ENCODE measurements around the gene BEST1. TPM values are rescaled to one million over a fixed set of nuclear protein-coding genes. Genes with fewer than 3 reads are reported as not detected.
A peak's percentile ranks its signal among the peaks of the same experiment; 100 is the strongest.

Gene BEST1
- total RNA-seq, 1 donor from 2014 or later, result not detected

DNA sequence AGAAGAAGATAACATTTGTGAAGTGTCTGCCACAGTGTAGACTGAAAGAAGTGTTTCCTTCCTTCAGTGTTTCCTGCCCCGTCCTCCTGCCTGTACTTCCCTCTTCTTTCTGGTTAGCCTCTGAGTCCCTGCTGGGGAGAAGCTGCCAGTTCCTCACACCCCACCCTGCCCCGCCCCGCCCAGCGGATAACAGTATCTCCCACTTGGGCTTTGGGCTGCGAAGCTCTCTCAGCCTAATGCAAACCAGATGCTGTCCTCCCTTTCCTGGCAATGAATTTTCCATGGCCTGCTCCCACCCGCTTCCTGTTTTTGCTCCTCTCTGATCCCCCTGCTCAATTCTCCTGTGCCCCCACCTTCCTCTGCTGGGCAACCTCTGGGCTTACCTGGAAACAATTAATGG lies 27.6 kb upstream of the BEST1 start:
- peaks cover 16% of the 10 kb centered on the region for H3K4me1 ChIP-seq
- DNase-seq (ENCODE audit: low spot score), result no peak
- peak overlapping the region; percentile 11 for H3K27ac Mint-ChIP-seq
- no peaks in the 10 kb centered on the region for H3K9me3 Mint-ChIP-seq
- H2AFZ ChIP-seq (replicated peaks), result no peak overlapping the region
- H3F3A ChIP-seq (ENCODE audit: low read depth), result peaks cover 22% of the 10 kb centered on the region
- no peak overlapping the region for H3K4me2 ChIP-seq
- H3K4me3 Mint-ChIP-seq, result peak overlapping the region; percentile 64
- H3K27me3 ChIP-seq, result peaks cover 22% of the 10 kb centered on the region
- H3K4me1 Mint-ChIP-seq, result peaks cover 44% of the 10 kb centered on the region
- no peaks in the 10 kb centered on the region for H3K36me3 ChIP-seq
- no peaks in the 10 kb centered on the region for H3K36me3 Mint-ChIP-seq
- H3K9me3 ChIP-seq (ENCODE audit: low read depth), result no peaks in the 10 kb centered on the region
- H3K27me3 Mint-ChIP-seq (ENCODE audit: insufficient read depth, low read depth), result peaks cover 27% of the 10 kb centered on the region
- TF ChIP-seq, protein P1, sequence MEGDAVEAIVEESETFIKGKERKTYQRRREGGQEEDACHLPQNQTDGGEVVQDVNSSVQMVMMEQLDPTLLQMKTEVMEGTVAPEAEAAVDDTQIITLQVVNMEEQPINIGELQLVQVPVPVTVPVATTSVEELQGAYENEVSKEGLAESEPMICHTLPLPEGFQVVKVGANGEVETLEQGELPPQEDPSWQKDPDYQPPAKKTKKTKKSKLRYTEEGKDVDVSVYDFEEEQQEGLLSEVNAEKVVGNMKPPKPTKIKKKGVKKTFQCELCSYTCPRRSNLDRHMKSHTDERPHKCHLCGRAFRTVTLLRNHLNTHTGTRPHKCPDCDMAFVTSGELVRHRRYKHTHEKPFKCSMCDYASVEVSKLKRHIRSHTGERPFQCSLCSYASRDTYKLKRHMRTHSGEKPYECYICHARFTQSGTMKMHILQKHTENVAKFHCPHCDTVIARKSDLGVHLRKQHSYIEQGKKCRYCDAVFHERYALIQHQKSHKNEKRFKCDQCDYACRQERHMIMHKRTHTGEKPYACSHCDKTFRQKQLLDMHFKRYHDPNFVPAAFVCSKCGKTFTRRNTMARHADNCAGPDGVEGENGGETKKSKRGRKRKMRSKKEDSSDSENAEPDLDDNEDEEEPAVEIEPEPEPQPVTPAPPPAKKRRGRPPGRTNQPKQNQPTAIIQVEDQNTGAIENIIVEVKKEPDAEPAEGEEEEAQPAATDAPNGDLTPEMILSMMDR (IDR thresholded peaks at IDR 0.05), result no peak
- TF ChIP-seq EZH2 (IDR thresholded peaks at IDR 0.05) (no peak), EZH2phosphoT487 (IDR thresholded peaks at IDR 0.05) (no peak)
- H3K4me3 ChIP-seq, result no peak overlapping the region
- no peaks in the 10 kb centered on the region for H4K20me1 ChIP-seq (ENCODE audit: low read depth)
- no peak overlapping the region for H3K9ac ChIP-seq
- no peak overlapping the region for H3K27ac ChIP-seq
- no peaks in the 10 kb centered on the region for H3K79me2 ChIP-seq (ENCODE audit: low read depth)

- peaks cover 37% of the 10 kb centered on the region for H3K4me1 Mint-ChIP-seq
- DNase-seq (ENCODE audit: low spot score), result peak; percentile 74
- H3K27ac Mint-ChIP-seq, result peak overlapping the region; percentile 85
- peaks cover 22% of the 10 kb centered on the region for H3F3A ChIP-seq (ENCODE audit: low read depth)
- H3K36me3 Mint-ChIP-seq, result no peaks in the 10 kb centered on the region
- no peaks in the 10 kb centered on the region for H3K9me3 ChIP-seq (ENCODE audit: low read depth)
- H3K4me3 Mint-ChIP-seq, result peak overlapping the region; percentile 64
- peaks cover 16% of the 10 kb centered on the region for H3K4me1 ChIP-seq
- TF ChIP-seq, protein P1 (IDR thresholded peaks at IDR 0.05), result no peak
- TF ChIP-seq EZH2 (IDR thresholded peaks at IDR 0.05) (no peak), EZH2phosphoT487 (IDR thresholded peaks at IDR 0.05) (no peak)
- H3K9me3 Mint-ChIP-seq, result peaks cover 2% of the 10 kb centered on the region
- peaks cover 19% of the 10 kb centered on the region for H3K27me3 Mint-ChIP-seq (ENCODE audit: insufficient read depth, low read depth)
- H3K36me3 ChIP-seq, result no peaks in the 10 kb centered on the region
- no peak overlapping the region for H3K27ac ChIP-seq
- H3K4me3 ChIP-seq, result no peak overlapping the region
- H3K4me2 ChIP-seq, result peak overlapping the region; percentile 37
- H3K79me2 ChIP-seq (ENCODE audit: low read depth), result no peaks in the 10 kb centered on the region
- H2AFZ ChIP-seq (replicated peaks), result peak overlapping the region; percentile 58
- H3K27me3 ChIP-seq, result peaks cover 13% of the 10 kb centered on the region
- no peak overlapping the region for H3K9ac ChIP-seq
- no peaks in the 10 kb centered on the region for H4K20me1 ChIP-seq (ENCODE audit: low read depth)
Observed at GRCh38 chr11:61923166-61924063, 26.7 kb upstream of the BEST1 start.

GRCh38 chr11:61924064-61924455 lies 26.1 kb upstream of the BEST1 start:
- H3K9me3 ChIP-seq (ENCODE audit: low read depth), result no peaks in the 10 kb centered on the region
- Mint-ChIP-seq H3K4me3 (no peak overlapping the region), H3K4me1 (peaks cover 30% of the 10 kb centered on the region), H3K27me3 (ENCODE audit: insufficient read depth, low read depth) (peaks cover 16% of the 10 kb centered on the region), H3K36me3 (no peaks in the 10 kb centered on the region), H3K9me3 (peaks cover 2% of the 10 kb centered on the region), H3K27ac (peak overlapping the region; percentile 88)
- peaks cover 7% of the 10 kb centered on the region for H3K27me3 ChIP-seq
- peak overlapping the region; percentile 37 for H3K4me2 ChIP-seq
- no peaks in the 10 kb centered on the region for H4K20me1 ChIP-seq (ENCODE audit: low read depth)
- no peak overlapping the region for H3K4me3 ChIP-seq
- no peaks in the 10 kb centered on the region for H3K36me3 ChIP-seq
- H3K4me1 ChIP-seq, result peaks cover 16% of the 10 kb centered on the region
- peak overlapping the region; percentile 58 for H2AFZ ChIP-seq (replicated peaks)
- peaks cover 22% of the 10 kb centered on the region for H3F3A ChIP-seq (ENCODE audit: low read depth)
- H3K27ac ChIP-seq, result no peak overlapping the region
- TF ChIP-seq EZH2 (IDR thresholded peaks at IDR 0.05), result no peak
- H3K9ac ChIP-seq, result no peak overlapping the region
- H3K79me2 ChIP-seq (ENCODE audit: low read depth), result no peaks in the 10 kb centered on the region
- no peak for DNase-seq (ENCODE audit: low spot score)

- H3K79me2 ChIP-seq (ENCODE audit: low read depth), result no peaks in the 10 kb centered on the region
- Mint-ChIP-seq H3K4me3 (no peak overlapping the region), H3K36me3 (no peaks in the 10 kb centered on the region), H3K27me3 (ENCODE audit: insufficient read depth, low read depth) (peaks cover 7% of the 10 kb centered on the region), H3K27ac (peak overlapping the region; percentile 36), H3K4me1 (peaks cover 30% of the 10 kb centered on the region), H3K9me3 (peaks cover 4% of the 10 kb centered on the region)
- no peaks in the 10 kb centered on the region for H3K9me3 ChIP-seq (ENCODE audit: low read depth)
- TF ChIP-seq EZH2phosphoT487 (IDR thresholded peaks at IDR 0.05) (no peak), EZH2 (IDR thresholded peaks at IDR 0.05) (no peak)
- TF ChIP-seq, protein P1 (IDR thresholded peaks at IDR 0.05), result no peak
- H3K4me2 ChIP-seq, result no peak overlapping the region
- H3K27me3 ChIP-seq, result no peaks in the 10 kb centered on the region
- peaks cover 16% of the 10 kb centered on the region for H3K4me1 ChIP-seq
- no peak overlapping the region for H3K9ac ChIP-seq
- no peak overlapping the region for H2AFZ ChIP-seq (replicated peaks)
- no peaks in the 10 kb centered on the region for H3K36me3 ChIP-seq
- no peaks in the 10 kb centered on the region for H4K20me1 ChIP-seq (ENCODE audit: low read depth)
- H3F3A ChIP-seq (ENCODE audit: low read depth), result peaks cover 22% of the 10 kb centered on the region
- H3K27ac ChIP-seq, result no peak overlapping the region
- no peak for DNase-seq (ENCODE audit: low spot score)
- H3K4me3 ChIP-seq, result no peak overlapping the region
Observed at GRCh38 chr11:61925736-61926135, 24.4 kb upstream of the BEST1 start.

All from neural progenitor cell (in vitro differentiated cells).